GM21529 (cell line): ENCODE measurements around the gene BUD23.
"Not testable (repeated sequence)": the region's sequence is repeated elsewhere in the genome, so short reads cannot be mapped to it uniquely, and the experiment has no call there.

ENCODE experiments used
- ATAC-seq: cut with Tn5 transposase; IDR thresholded peaks from one replicate; pipeline ENCODE4 v1.9.1; 2021; ENCODE audit not compliant: unreplicated experiment

BUD23 gene

GRCh38 chr7:73718905-73719805, 35.8 kb downstream of the BUD23 start, which contains the start of gene STX1A:
Gene STX1A, minus strand, starts transcription at chr7:73719669. Its CDS starts 38 bp downstream, at chr7:73719631.
- ATAC-seq = peak; percentile 65

DNA sequence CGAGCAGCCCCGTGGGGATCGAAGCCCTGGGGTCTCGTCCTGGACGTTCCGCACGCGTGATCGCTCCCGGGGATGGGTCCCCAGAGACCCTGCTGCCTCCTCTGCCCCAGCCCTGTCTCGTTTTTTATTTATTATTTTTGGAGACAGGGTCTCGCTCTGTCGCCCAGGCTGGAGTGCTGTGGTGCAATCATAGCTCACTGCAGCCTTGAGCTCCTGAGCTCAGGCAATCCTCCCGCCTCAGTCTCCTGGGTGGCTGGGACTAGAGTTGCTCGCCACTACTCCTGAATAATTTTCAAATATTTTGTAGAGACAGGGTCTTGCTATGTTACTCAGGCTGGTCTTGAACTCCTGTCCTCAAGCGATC, 36.4 kb downstream of the BUD23 start:
- ATAC-seq = peak; percentile 23

DNA sequence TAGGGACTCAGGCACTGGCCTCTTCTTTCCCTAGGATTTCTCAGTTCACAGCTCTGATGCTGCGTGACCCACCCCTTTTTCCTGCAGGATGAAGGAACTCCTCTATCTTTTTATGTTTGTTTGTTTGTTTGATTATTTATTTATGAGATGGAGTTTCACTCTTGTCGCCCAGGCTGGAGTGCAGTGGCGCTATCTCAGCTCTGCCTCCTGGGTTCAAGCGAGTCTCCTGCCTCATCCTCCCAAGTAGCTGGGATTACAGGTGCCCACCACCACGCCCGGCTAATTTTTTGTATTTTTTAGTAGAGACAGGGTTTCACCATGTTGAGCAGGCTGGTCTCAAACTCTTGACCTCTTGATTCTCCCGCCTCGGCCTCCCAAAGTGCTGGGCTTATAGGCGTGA, 37.0 kb downstream of the BUD23 start:
- not testable (repeated sequence) for ATAC-seq

DNA sequence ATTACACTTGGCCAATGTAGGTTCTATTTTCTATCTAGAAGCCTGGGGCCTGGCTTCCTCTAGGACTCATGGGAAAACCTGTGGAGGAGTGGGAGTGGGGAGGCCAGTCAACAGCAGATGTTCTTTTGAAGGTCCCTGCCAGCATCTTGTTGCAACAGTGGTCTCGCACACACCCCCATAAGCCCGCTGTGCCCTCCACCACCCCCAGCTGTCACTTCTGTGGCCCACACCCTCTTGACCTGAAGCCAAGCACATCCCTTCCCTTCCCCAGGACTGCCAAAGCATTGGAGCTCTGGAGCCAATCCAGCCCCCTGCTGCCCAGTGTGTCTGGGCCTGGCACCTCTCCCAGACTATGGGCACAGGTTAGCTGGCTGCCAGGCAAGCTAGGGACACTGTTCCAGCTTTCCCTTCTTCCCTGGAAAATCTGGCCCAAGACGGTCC, 38.0 kb downstream of the BUD23 start:
- no peak for ATAC-seq

DNA sequence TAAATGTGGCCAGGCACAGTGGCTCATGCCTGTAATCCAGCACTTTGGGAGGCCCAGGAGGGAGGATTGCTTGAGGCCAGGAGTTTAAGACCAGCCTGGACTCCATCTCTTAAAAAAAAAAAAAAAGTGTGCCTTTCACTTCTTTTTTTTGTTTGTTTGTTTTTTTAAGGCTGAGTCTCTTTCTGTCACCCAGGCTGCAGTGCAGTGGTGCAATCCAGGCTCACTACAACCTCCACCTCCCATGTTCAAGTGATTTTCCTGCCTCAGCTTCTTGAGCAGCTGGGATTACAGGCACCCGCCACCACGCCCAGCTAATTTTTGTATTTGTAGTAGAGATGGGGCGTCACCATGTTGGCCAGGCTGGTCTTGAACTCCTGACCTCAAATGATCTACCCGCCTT, 38.8 kb downstream of the BUD23 start:
- not testable (repeated sequence) for ATAC-seq

DNA sequence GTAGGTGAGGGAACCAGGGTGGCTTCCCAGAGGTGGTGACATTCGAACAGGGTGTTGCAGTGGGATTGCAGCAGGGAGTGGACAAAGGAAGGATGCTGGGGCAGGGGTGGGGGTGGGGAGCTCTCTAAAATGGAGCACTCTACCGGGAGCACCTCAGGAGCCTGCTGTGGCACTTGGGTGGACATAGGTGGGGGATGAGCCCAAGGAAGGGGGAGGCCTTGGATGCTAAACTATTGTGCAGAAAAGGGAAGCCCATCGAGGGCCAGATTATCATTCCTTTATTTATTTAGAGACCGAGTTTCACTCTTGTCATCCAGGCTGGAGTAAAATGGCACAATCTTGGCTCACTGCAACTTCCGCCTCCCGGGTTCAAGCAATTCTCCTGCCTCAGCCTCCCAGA, 39.4 kb downstream of the BUD23 start:
- no peak for ATAC-seq

- no peak for ATAC-seq
These were observed 40.4 kb downstream of the BUD23 start for GRCh38 chr7:73723813-73724212.

- peak; percentile 17 for ATAC-seq
These were observed 42.7 kb downstream of the BUD23 start for GRCh38 chr7:73726083-73726466.

- no peak for ATAC-seq
These were observed 44.6 kb downstream of the BUD23 start for GRCh38 chr7:73727952-73728351.

DNA sequence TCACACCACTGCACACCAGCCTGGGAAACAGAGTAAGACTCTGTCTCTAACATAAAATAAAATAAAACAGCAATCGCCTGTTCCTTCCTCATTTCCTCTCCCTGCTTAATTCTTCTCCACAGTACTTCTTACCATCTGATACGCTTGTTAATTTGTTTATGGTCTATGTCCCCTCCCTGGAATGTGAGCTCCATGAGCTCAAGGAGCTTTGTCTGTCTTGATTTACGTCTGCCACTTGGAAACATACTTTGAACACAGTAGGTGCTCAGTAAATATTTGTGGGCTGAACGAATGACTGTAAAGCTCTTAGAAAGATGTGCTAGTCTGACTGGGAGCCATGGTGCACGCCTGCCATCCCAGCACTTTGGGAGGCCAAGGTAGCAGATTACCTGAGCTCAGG, 45.2 kb downstream of the BUD23 start:
- no peak for ATAC-seq

DNA sequence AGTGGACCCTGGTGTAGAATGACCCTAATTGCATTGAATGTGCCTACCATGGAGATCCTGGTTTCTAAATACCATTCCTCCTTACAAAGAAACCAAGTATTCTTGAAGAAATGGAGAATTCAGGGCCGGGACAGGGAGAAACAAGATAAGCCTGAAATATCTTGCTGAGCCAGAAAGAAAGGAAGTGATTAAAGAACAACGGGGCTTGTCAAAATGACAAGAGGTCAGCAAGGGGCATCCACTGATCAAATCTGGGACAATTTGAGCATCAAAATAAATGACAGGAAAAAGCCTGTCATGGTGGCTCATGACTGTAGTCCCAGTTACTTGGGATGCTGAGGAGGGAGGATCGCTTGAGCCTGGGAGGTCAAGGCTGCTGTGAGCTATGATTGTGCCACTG, 47.1 kb downstream of the BUD23 start:
- no peak for ATAC-seq

- no peak for ATAC-seq
These were observed 49.0 kb downstream of the BUD23 start for GRCh38 chr7:73732397-73732796.

DNA sequence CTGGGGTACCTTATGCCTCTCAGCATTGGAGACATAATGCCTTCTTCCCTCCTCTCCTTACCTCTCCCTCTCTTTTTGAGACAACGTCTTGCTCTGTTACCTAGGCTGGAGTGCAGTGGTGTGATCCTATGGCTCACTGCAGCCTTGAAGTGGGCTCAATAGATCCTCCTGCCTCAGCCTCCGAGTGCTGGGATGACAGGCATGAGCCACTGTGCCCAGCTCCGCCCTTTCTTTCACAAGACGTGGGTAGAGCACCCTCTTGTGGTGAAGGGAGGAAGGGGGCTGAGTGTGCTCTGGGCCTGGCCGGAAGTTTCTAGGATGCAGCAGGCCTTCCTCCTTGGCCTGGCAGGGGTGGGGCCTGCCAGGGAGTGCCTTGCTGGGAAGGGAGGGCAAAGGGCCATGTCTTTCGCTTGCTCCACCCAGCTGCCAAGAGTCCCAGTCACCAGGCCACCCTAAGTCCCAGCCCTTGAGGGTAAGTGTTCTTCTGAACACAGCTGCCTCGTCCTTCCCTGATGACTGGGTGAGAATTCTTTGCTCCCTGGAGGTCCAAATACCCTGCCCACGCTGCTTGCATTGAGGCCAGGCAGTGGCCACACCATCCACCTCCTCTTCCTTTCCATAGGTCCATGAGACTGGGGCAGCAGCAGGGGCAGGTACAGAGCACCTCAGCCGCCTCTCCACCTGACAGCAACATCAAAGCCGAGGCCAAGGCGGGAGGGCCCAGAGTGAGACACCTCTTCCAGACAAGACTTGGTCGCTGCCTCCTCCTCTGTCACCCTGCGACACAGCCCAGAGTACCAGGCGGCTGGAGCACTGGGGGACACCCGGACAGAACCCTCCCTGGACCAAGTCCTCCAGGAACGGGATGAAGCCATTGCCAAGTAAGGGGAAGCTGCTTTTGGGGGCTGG, 51.5 kb downstream of the BUD23 start:
- peak; percentile 46 for ATAC-seq

- no peak for ATAC-seq
These were observed 52.1 kb downstream of the BUD23 start for GRCh38 chr7:73735528-73735905.

DNA sequence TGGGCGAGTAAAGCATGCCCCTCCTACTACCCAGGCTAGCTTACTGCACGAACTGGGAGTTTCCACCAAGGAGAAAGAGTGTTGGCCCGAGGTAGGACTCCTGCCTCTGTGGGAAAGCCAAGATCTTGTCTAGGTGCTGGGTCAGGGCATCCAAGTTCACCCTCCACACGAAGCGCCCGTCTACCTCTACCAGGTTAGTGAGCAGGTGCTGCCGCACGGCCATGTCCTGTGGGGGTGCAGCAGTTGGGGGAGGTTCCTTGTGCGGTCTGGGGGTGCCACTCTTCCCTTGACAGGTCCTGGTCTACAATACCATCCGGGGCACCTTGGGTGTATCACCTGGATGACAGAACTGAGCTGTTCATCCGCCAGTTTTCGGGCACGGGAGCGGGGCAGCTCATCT, 53.5 kb downstream of the BUD23 start:
- ATAC-seq = no peak

DNA sequence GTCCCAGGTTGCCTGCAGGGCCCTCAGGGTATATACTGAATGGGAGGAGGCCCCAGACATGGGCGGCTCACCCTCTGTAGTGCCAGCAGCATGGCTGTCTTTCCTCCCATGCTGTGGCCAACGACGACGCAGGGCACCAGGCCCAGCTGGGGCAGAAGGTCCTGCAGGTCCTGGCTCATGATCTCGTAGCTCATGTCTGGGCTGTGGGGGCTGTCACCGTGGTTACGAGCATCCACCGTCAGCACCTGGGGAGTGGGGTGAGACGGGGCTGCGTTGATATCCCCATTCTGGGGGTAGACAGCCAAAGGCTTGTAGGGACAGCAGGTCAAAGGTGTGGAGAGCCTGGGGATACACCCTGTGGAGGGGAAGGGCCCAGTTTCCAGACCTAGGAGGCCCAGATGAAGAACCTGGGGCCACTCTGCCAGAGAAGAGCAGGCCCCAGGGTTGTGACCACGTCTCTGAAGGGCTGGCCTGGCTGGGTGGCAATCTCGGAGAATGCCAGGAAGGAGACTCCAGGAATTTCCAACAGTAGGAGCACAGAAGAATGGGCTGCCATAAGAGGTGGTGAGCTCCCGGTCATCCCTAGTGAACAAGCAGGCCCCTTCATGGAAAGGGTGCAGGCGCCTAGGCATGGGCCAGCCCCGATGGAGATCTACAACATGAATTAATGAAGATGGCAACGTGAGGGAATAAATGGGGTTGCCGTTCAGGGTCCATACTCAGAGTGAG, 54.3 kb downstream of the BUD23 start:
- no peak for ATAC-seq

- ATAC-seq = peak; percentile 13
These were observed 54.8 kb downstream of the BUD23 start for GRCh38 chr7:73738220-73738611.

DNA sequence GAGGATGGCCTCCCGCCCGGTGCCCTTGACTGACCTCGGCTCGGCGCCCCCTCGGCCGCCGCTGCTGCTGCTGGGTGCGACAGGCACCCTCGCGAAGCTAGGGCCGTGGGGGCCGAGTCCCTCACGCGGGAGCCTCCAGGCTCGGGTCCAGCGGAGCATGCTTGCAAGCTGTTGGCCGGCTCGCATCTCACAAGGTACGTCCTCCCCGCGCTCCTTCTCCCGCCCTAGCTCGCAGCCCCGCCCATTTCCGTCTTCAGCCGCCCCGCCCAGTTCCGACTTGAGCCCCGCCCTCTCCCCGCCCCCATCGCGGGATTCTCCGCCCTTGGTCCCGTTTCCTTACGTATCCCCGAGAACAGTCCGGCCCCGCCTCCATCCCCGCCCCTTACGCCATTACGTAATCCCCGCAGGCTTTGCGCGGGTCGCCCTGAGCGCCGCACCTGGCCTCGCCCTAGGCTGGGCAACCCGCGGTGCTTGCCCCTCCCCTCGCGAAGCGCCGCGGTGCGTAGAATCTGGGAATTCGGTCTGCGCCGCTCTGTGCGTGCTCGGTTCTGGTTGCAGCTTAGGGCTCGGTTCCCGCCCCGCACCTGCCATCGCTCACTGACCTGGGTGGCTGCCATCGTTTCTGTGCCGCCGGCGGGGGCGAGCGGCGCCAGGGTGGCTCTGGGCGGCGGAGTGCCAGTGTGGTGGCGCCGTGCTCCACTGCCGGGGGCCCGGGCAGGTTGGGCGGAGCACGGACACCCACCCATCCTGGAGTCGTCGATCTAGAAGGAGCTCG, 55.4 kb downstream of the BUD23 start, which contains the start of gene ABHD11:
ABHD11 (minus strand) TSS at position 191 of the 775 bp plus-strand sequence; CDS start at position 159, 32 bp downstream.
- ATAC-seq = peak; percentile 90

DNA sequence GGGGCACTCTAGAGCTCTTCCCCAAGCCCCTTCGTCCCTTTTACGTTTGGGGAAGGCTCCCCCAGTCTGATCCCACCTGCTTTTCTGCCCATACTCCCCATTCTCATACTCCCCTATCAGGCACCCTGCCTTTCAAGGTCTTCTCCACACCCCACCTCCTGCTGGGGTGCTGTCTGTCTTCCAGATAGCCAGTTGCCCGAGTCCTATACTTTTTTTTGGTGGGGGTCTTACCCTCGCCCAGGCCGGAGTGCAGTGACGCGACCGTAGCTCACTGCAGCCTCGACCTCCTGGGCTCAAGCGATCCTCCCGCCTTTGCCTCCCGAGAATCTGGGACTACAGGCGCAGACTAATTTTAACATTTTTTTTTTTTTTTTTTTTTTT, 56.0 kb downstream of the BUD23 start:
- no peak for ATAC-seq

GRCh38 chr7:73740212-73740611, 56.8 kb downstream of the BUD23 start:
- ATAC-seq = no peak
